Activated naive CD4-positive, alpha-beta T cell treated with anti-CD3 and anti-CD28 coated beads for 36 hours (primary cell): ENCODE measurements around the gene IGFN1. TPM values are rescaled to one million over a fixed set of nuclear protein-coding genes. Genes with fewer than 3 reads are reported as not detected.
A peak's percentile ranks its signal among the peaks of the same experiment; 100 is the strongest.

ENCODE experiments used
- CTCF ChIA-PET: fragments of 350-600 bp; sonication (Branson Sonifier 250); formaldehyde crosslinking; loops from one replicate; lab custom pipeline; 2021; ENCODE audit warnings: antibody characterized with exemption; lab: Charles Lee
- DNase-seq: peaks from one replicate; pipeline ENCODE4 v3.0.0-alpha.2; 2020
- H3K27ac Mint-ChIP-seq: one replicate; pipeline ENCODE4 v1.8.0; 2021; ENCODE audit warnings: mild to moderate bottlenecking, mixed read lengths
- H3K27me3 Mint-ChIP-seq: one replicate; pipeline ENCODE4 v1.8.0; 2021; ENCODE audit warnings: low read depth, mixed read lengths
- H3K36me3 Mint-ChIP-seq: one replicate; pipeline ENCODE4 v1.8.0; 2021; ENCODE audit warnings: low read depth, mixed read lengths
- H3K4me1 Mint-ChIP-seq: one replicate; pipeline ENCODE4 v1.8.0; 2021; ENCODE audit warnings: low read depth, mixed read lengths
- H3K4me3 Mint-ChIP-seq: one replicate; pipeline ENCODE4 v1.8.0; 2021; ENCODE audit warnings: mild to moderate bottlenecking, moderate library complexity, mixed read lengths
- H3K9me3 Mint-ChIP-seq: one replicate; pipeline ENCODE4 v1.8.0; 2021; ENCODE audit warnings: mixed read lengths
- intact Hi-C: fragments of 100-400 bp; cut with micrococcal nuclease; formaldehyde crosslinking; loops from one replicate; pipeline ENCODE4 v1.15.1; 2023
- total RNA-seq, 2 experiments: library from RNA; stranded (reverse); gene quantifications; one replicate each; pipeline ENCODE4 v1.2.3, GENCODE V29; 2021

Gene IGFN1
- total RNA-seq, 2 experiments from 2014 or later, result not detected

- Mint-ChIP-seq H3K36me3 (no peaks in the 10 kb centered on the region), H3K27me3 (peaks cover 4% of the 10 kb centered on the region), H3K9me3 (no peaks in the 10 kb centered on the region), H3K4me1 (no peaks in the 10 kb centered on the region), H3K4me3 (no peak overlapping the region), H3K27ac (no peak overlapping the region)
- intact Hi-C loops, result no loop called here
- CTCF ChIA-PET, result no interaction called here
- no peak for DNase-seq
Observed at GRCh38 chr1:201190005-201190404, 619 bp upstream of the IGFN1 start.

GRCh38 chr1:201191653-201192260 lies 1.1 kb downstream of the IGFN1 start:
- Mint-ChIP-seq H3K27me3 (peaks cover 4% of the 10 kb centered on the region), H3K4me3 (no peak overlapping the region), H3K27ac (no peak overlapping the region), H3K36me3 (no peaks in the 10 kb centered on the region), H3K4me1 (no peaks in the 10 kb centered on the region), H3K9me3 (no peaks in the 10 kb centered on the region)
- peak; percentile 53 for DNase-seq
- CTCF ChIA-PET, result no interaction called here
- intact Hi-C loops, result loop anchor here (1.0 kb wide), 1 partner anchor 20 kb away; no protein-coding TSS in a partner anchor

- Mint-ChIP-seq H3K36me3 (no peaks in the 10 kb centered on the region), H3K27me3 (peaks cover 4% of the 10 kb centered on the region), H3K9me3 (no peaks in the 10 kb centered on the region), H3K4me3 (no peak overlapping the region), H3K27ac (no peak overlapping the region), H3K4me1 (no peaks in the 10 kb centered on the region)
- DNase-seq, result no peak
- CTCF ChIA-PET, result no interaction called here
- intact Hi-C loops, result no loop called here
Observed at GRCh38 chr1:201192261-201192788, 1.7 kb downstream of the IGFN1 start.

- no peaks in the 10 kb centered on the region for H3K4me1 Mint-ChIP-seq
- CTCF ChIA-PET, result interaction anchor here (0.8 kb wide), 1 partner anchor 9 kb away, joined by 3 read pairs; no protein-coding TSS in a partner anchor
- H3K27me3 Mint-ChIP-seq, result peaks cover 4% of the 10 kb centered on the region
- no peak overlapping the region for H3K27ac Mint-ChIP-seq
- intact Hi-C loops, result no loop called here
- no peaks in the 10 kb centered on the region for H3K36me3 Mint-ChIP-seq
- H3K9me3 Mint-ChIP-seq, result no peaks in the 10 kb centered on the region
- H3K4me3 Mint-ChIP-seq, result no peak overlapping the region
- no peak for DNase-seq
Observed at GRCh38 chr1:201194046-201194445, 3.4 kb downstream of the IGFN1 start.

GRCh38 chr1:201198598-201198997 lies 8.0 kb downstream of the IGFN1 start:
- no peak overlapping the region for H3K27ac Mint-ChIP-seq
- H3K27me3 Mint-ChIP-seq, result no peaks in the 10 kb centered on the region
- intact Hi-C loops, result no loop called here
- no peaks in the 10 kb centered on the region for H3K4me1 Mint-ChIP-seq
- DNase-seq, result no peak
- no peaks in the 10 kb centered on the region for H3K9me3 Mint-ChIP-seq
- H3K36me3 Mint-ChIP-seq, result no peaks in the 10 kb centered on the region
- H3K4me3 Mint-ChIP-seq, result no peak overlapping the region
- CTCF ChIA-PET, result interaction anchor here (0.6 to 1.2 kb wide), 2 partner anchors 24 to 176 kb away, joined by 3 to 6 read pairs; no protein-coding TSS in a partner anchor

GRCh38 chr1:201205036-201205435 lies 14.4 kb downstream of the IGFN1 start:
- H3K9me3 Mint-ChIP-seq, result no peaks in the 10 kb centered on the region

GRCh38 chr1:201206176-201206575 lies 15.6 kb downstream of the IGFN1 start:
- H3K4me1 Mint-ChIP-seq, result no peaks in the 10 kb centered on the region
- no peaks in the 10 kb centered on the region for H3K36me3 Mint-ChIP-seq
- H3K9me3 Mint-ChIP-seq, result no peaks in the 10 kb centered on the region
- CTCF ChIA-PET, result no interaction called here
- H3K27me3 Mint-ChIP-seq, result peaks cover 4% of the 10 kb centered on the region
- intact Hi-C loops, result no loop called here
- no peak overlapping the region for H3K27ac Mint-ChIP-seq
- no peak for DNase-seq
- no peak overlapping the region for H3K4me3 Mint-ChIP-seq

More at GRCh38 chr1:201205036-201205435, 14.4 kb downstream of the IGFN1 start:
- Mint-ChIP-seq H3K4me1 (no peaks in the 10 kb centered on the region), H3K27ac (no peak overlapping the region), H3K4me3 (no peak overlapping the region), H3K27me3 (no peaks in the 10 kb centered on the region), H3K36me3 (no peaks in the 10 kb centered on the region)
- no peak for DNase-seq
- intact Hi-C loops, result no loop called here
- CTCF ChIA-PET, result no interaction called here

- CTCF ChIA-PET, result no interaction called here
- intact Hi-C loops, result no loop called here
- H3K36me3 Mint-ChIP-seq, result no peaks in the 10 kb centered on the region
- no peaks in the 10 kb centered on the region for H3K4me1 Mint-ChIP-seq
- H3K27me3 Mint-ChIP-seq, result peaks cover 10% of the 10 kb centered on the region
- no peak overlapping the region for H3K27ac Mint-ChIP-seq
- no peak overlapping the region for H3K4me3 Mint-ChIP-seq
- no peak for DNase-seq
- no peaks in the 10 kb centered on the region for H3K9me3 Mint-ChIP-seq
Observed at GRCh38 chr1:201207046-201207445, 16.4 kb downstream of the IGFN1 start.

GRCh38 chr1:201208236-201208635 lies 17.6 kb downstream of the IGFN1 start:
- Mint-ChIP-seq H3K9me3 (no peaks in the 10 kb centered on the region), H3K27me3 (peaks cover 13% of the 10 kb centered on the region), H3K4me3 (no peak overlapping the region), H3K36me3 (no peaks in the 10 kb centered on the region), H3K4me1 (no peaks in the 10 kb centered on the region), H3K27ac (no peak overlapping the region)
- intact Hi-C loops, result no loop called here
- CTCF ChIA-PET, result no interaction called here
- DNase-seq, result no peak

GRCh38 chr1:201212056-201212455 lies 21.4 kb downstream of the IGFN1 start:
- H3K4me1 Mint-ChIP-seq, result no peaks in the 10 kb centered on the region
- H3K9me3 Mint-ChIP-seq, result no peaks in the 10 kb centered on the region
- no peaks in the 10 kb centered on the region for H3K36me3 Mint-ChIP-seq
- H3K4me3 Mint-ChIP-seq, result no peak overlapping the region
- CTCF ChIA-PET, result no interaction called here
- intact Hi-C loops, result no loop called here
- no peak for DNase-seq
- H3K27me3 Mint-ChIP-seq, result peaks cover 14% of the 10 kb centered on the region
- no peak overlapping the region for H3K27ac Mint-ChIP-seq

GRCh38 chr1:201212461-201213055 lies 21.9 kb downstream of the IGFN1 start:
- no peak overlapping the region for H3K4me3 Mint-ChIP-seq
- intact Hi-C loops, result no loop called here
- DNase-seq, result no peak
- no peaks in the 10 kb centered on the region for H3K36me3 Mint-ChIP-seq
- H3K27me3 Mint-ChIP-seq, result peaks cover 14% of the 10 kb centered on the region
- no peaks in the 10 kb centered on the region for H3K4me1 Mint-ChIP-seq
- CTCF ChIA-PET, result no interaction called here
- no peak overlapping the region for H3K27ac Mint-ChIP-seq
- no peaks in the 10 kb centered on the region for H3K9me3 Mint-ChIP-seq

GRCh38 chr1:201213106-201213770 lies 22.6 kb downstream of the IGFN1 start:
- Mint-ChIP-seq H3K4me3 (no peak overlapping the region), H3K9me3 (no peaks in the 10 kb centered on the region), H3K27me3 (peaks cover 14% of the 10 kb centered on the region), H3K36me3 (no peaks in the 10 kb centered on the region), H3K27ac (no peak overlapping the region), H3K4me1 (no peaks in the 10 kb centered on the region)
- no peak for DNase-seq
- intact Hi-C loops, result no loop called here
- CTCF ChIA-PET, result no interaction called here
